Measurements from ENCODE around the gene TMEM208. TPM values are rescaled to one million over a fixed set of nuclear protein-coding genes. Genes with fewer than 3 reads are reported as not detected.

The TMEM208 gene
- total RNA-seq, 1 experiment from 2014 or later = 48.4 TPM

DNA sequence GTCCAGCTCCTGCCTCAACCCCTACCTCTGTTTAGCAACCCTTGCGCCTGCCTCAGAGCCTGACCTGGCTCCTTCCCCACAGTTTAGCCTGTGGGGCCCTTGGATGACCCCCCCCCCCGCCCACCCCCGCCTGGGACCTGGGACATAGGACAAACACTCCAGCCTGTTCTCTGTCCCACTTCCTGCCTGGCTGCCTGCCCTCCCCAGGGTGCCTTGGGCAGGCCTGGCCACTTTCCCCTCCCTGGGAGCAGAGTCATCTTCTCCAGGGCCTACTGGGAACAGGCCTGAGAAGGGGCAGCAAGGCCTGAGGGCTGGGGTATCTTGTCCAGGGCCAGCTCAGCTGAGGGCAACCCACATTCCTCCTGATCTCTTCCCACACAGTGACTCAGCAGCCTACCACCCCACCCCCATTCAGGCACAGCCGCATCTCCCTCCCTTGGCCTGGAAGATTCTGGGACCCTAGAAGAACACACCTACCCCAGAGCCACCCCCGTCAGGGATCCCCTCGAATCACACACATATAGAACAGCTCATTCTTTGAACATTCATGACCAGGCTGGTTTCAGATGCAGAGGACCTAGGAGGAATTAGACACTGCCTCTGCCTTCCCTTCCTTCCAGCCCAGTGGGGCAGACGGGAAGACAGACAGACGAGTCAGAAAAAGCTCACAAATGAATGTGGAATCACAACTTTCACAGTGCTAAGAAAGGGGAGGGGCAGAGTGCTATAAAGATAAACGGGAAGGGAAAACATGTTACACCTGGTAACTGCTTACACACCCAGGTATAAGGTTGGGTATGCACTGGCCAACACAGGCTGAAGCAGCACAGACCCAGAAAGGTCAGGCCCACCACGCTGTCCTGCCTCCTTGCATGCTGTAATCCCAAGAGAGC, 14.3 kb downstream of the TMEM208 start:
- peak overlapping the region; percentile 96 for H3K27ac Mint-ChIP-seq
- peaks cover 17% of the 10 kb centered on the region for H3K36me3 Mint-ChIP-seq
- H3K4me3 Mint-ChIP-seq = no peak overlapping the region
- POLR2A ChIA-PET = interaction anchor here (0.5 kb wide), 1 partner anchor 25 kb away, joined by 3 read pairs; no protein-coding TSS in a partner anchor
- no peaks in the 10 kb centered on the region for H3K9me3 Mint-ChIP-seq
- H3K4me1 Mint-ChIP-seq = peaks cover 30% of the 10 kb centered on the region
- TF ChIP-seq ZNF121 (CRISPR knock-in tag; IDR thresholded peaks at IDR 0.05) = no peak
- TF ChIP-seq NFE2L1 (CRISPR knock-in tag; IDR thresholded peaks at IDR 0.05) = no peak
- TF ChIP-seq ZNF138 (CRISPR knock-in tag; conservative IDR thresholded peaks at IDR 0.05) = no peak
- TF ChIP-seq ZBTB21 (CRISPR knock-in tag; IDR thresholded peaks at IDR 0.05; ENCODE audit: borderline replicate concordance) = no peak
- TF ChIP-seq ZNF396 (CRISPR knock-in tag; IDR thresholded peaks at IDR 0.05; ENCODE audit: borderline replicate concordance) = no peak
- no peak for TF ChIP-seq ZNF423 (CRISPR knock-in tag; IDR thresholded peaks at IDR 0.05)
- no peak for TF ChIP-seq ETV6 (CRISPR knock-in tag; IDR thresholded peaks at IDR 0.05)
- TF ChIP-seq SOX15 (CRISPR knock-in tag; IDR thresholded peaks at IDR 0.05) = no peak
- no peak for TF ChIP-seq NR3C1 (CRISPR knock-in tag; conservative IDR thresholded peaks at IDR 0.05; ENCODE audit: low read depth)
- TF ChIP-seq, protein P1, sequence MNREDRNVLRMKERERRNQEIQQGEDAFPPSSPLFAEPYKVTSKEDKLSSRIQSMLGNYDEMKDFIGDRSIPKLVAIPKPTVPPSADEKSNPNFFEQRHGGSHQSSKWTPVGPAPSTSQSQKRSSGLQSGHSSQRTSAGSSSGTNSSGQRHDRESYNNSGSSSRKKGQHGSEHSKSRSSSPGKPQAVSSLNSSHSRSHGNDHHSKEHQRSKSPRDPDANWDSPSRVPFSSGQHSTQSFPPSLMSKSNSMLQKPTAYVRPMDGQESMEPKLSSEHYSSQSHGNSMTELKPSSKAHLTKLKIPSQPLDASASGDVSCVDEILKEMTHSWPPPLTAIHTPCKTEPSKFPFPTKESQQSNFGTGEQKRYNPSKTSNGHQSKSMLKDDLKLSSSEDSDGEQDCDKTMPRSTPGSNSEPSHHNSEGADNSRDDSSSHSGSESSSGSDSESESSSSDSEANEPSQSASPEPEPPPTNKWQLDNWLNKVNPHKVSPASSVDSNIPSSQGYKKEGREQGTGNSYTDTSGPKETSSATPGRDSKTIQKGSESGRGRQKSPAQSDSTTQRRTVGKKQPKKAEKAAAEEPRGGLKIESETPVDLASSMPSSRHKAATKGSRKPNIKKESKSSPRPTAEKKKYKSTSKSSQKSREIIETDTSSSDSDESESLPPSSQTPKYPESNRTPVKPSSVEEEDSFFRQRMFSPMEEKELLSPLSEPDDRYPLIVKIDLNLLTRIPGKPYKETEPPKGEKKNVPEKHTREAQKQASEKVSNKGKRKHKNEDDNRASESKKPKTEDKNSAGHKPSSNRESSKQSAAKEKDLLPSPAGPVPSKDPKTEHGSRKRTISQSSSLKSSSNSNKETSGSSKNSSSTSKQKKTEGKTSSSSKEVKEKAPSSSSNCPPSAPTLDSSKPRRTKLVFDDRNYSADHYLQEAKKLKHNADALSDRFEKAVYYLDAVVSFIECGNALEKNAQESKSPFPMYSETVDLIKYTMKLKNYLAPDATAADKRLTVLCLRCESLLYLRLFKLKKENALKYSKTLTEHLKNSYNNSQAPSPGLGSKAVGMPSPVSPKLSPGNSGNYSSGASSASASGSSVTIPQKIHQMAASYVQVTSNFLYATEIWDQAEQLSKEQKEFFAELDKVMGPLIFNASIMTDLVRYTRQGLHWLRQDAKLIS (CRISPR knock-in tag; IDR thresholded peaks at IDR 0.05; ENCODE audit: borderline replicate concordance) = no peak
- TF ChIP-seq, protein P2, sequence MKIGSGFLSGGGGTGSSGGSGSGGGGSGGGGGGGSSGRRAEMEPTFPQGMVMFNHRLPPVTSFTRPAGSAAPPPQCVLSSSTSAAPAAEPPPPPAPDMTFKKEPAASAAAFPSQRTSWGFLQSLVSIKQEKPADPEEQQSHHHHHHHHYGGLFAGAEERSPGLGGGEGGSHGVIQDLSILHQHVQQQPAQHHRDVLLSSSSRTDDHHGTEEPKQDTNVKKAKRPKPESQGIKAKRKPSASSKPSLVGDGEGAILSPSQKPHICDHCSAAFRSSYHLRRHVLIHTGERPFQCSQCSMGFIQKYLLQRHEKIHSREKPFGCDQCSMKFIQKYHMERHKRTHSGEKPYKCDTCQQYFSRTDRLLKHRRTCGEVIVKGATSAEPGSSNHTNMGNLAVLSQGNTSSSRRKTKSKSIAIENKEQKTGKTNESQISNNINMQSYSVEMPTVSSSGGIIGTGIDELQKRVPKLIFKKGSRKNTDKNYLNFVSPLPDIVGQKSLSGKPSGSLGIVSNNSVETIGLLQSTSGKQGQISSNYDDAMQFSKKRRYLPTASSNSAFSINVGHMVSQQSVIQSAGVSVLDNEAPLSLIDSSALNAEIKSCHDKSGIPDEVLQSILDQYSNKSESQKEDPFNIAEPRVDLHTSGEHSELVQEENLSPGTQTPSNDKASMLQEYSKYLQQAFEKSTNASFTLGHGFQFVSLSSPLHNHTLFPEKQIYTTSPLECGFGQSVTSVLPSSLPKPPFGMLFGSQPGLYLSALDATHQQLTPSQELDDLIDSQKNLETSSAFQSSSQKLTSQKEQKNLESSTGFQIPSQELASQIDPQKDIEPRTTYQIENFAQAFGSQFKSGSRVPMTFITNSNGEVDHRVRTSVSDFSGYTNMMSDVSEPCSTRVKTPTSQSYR (CRISPR knock-in tag; IDR thresholded peaks at IDR 0.05) = no peak
- TF ChIP-seq PREB (CRISPR knock-in tag; IDR thresholded peaks at IDR 0.05; ENCODE audit: borderline replicate concordance) = no peak
- no peak for TF ChIP-seq MXD4 (CRISPR knock-in tag; IDR thresholded peaks at IDR 0.05; ENCODE audit: borderline replicate concordance)
- no peak for TF ChIP-seq JAZF1 (CRISPR knock-in tag; IDR thresholded peaks at IDR 0.05)
- no peak for TF ChIP-seq ZNF416 (CRISPR knock-in tag; IDR thresholded peaks at IDR 0.05)
- TF ChIP-seq GRHL2 (CRISPR knock-in tag; IDR thresholded peaks at IDR 0.05; ENCODE audit: insufficient replicate concordance, severe bottlenecking) = no peak
- CTCF ChIA-PET = interaction anchor here (0.6 to 1.9 kb wide), 6 partner anchors 14 to 284 kb away, joined by 3 to 8 read pairs (median 5); partner anchors contain the start of genes ELMO3 and TMEM208
- DNase-seq (ENCODE audit: low spot score) (no peak), ATAC-seq (peak; percentile 2; the same call in 1 of the 2 replicates)
- no peaks in the 10 kb centered on the region for H3K27me3 Mint-ChIP-seq (ENCODE audit: low read depth)

DNA sequence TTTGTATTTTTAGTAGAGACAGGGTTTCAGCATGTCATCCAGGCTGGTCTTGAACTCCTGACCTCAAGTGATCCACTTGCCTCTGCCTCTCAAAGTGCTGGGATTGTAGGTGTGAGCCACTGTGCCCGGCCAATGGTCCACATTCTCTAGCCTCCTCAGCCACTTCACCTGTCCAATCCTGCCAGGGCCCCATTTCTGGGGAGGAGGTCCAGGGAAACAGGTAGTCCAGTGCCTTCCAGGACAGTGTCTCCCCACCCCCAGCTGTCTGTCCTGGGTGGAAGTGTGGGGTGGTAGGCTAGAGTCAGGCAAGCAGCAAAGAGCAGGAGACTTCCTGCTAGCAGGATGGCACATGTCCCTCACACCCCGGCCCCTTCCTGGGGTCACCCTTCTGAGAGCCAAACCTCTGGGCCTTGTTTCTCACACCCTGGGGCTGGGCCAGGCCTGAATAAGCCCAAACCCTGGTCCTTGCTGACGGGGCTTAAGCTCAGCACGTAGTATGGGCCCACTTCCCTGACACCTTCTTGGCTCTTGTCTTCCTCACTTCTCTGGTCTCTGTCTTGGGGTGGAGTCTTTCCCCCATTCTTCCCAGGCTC, 15.3 kb downstream of the TMEM208 start:
- Mint-ChIP-seq H3K36me3 (peaks cover 13% of the 10 kb centered on the region), H3K27me3 (ENCODE audit: low read depth) (no peaks in the 10 kb centered on the region), H3K4me3 (no peak overlapping the region), H3K4me1 (peaks cover 25% of the 10 kb centered on the region), H3K9me3 (no peaks in the 10 kb centered on the region), H3K27ac (peak overlapping the region; percentile 94; the same call in 1 of the 2 replicates)
- ChIA-PET CTCF (interaction anchor here (1.6 to 1.9 kb wide), 2 partner anchors 15 to 18 kb away, joined by 5 to 8 read pairs; partner anchors contain the start of gene TMEM208), POLR2A (no interaction called here)
- no peak for ATAC-seq
- no peak for DNase-seq (ENCODE audit: low spot score)
- TF ChIP-seq ZNF232 (CRISPR knock-in tag; IDR thresholded peaks at IDR 0.05) (no peak), SP1 (CRISPR knock-in tag; conservative IDR thresholded peaks at IDR 0.05) (no peak), ZBTB43 (CRISPR knock-in tag; IDR thresholded peaks at IDR 0.05) (no peak), ETV6 (CRISPR knock-in tag; IDR thresholded peaks at IDR 0.05) (no peak), ESRRA (CRISPR knock-in tag; IDR thresholded peaks at IDR 0.05; ENCODE audit: borderline replicate concordance) (no peak), FOXJ3 (CRISPR knock-in tag; IDR thresholded peaks at IDR 0.05; ENCODE audit: borderline replicate concordance) (no peak), E2F5 (CRISPR knock-in tag; IDR thresholded peaks at IDR 0.05) (no peak)
- TF ChIP-seq, protein P3, sequence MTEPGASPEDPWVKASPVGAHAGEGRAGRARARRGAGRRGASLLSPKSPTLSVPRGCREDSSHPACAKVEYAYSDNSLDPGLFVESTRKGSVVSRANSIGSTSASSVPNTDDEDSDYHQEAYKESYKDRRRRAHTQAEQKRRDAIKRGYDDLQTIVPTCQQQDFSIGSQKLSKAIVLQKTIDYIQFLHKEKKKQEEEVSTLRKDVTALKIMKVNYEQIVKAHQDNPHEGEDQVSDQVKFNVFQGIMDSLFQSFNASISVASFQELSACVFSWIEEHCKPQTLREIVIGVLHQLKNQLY (CRISPR knock-in tag; IDR thresholded peaks at IDR 0.05) = no peak

All from WTC11 (cell line).